Duodenal mucosa (tissue), 2 donors: ENCODE measurements around the gene SEMA7A.

ENCODE experiments used
- H3K27ac ChIP-seq: one replicate; pipeline ENCODE4 v1.7.0; 2013; ENCODE audit warnings: low read depth, low read length
- H3K27me3 ChIP-seq, 2 donors: one replicate each; pipeline ENCODE4 v1.7.0; 2013; ENCODE audit warnings: low read length in 2 of 2, control low read depth in 1 of 2; ENCODE audit not compliant: insufficient read depth in 2 of 2, control insufficient read depth in 1 of 2
- H3K36me3 ChIP-seq, 2 donors: one replicate each; pipeline ENCODE4 v1.7.0; 2013; ENCODE audit warnings: low read length in 2 of 2, control low read depth in 1 of 2; ENCODE audit not compliant: insufficient read depth in 2 of 2, control insufficient read depth in 1 of 2
- H3K4me1 ChIP-seq, 2 donors: one replicate each; pipeline ENCODE4 v1.7.0; 2013; ENCODE audit warnings: low read length in 2 of 2, control low read depth in 1 of 2; ENCODE audit not compliant: insufficient read depth in 2 of 2, control insufficient read depth in 1 of 2
- H3K4me3 ChIP-seq, 2 donors: one replicate each; pipeline ENCODE4 v1.7.0; 2013; ENCODE audit warnings: low read length in 2 of 2, low read depth in 1 of 2
- H3K9ac ChIP-seq, 2 donors: one replicate each; pipeline ENCODE4 v1.7.0; 2013; ENCODE audit warnings: low read length in 2 of 2, low read depth in 1 of 2
- H3K9me3 ChIP-seq, 2 donors: one replicate each; pipeline ENCODE4 v1.7.0; 2013; ENCODE audit warnings: low read length in 2 of 2, control low read depth in 1 of 2; ENCODE audit not compliant: control insufficient read depth in 1 of 2

The SEMA7A gene

DNA sequence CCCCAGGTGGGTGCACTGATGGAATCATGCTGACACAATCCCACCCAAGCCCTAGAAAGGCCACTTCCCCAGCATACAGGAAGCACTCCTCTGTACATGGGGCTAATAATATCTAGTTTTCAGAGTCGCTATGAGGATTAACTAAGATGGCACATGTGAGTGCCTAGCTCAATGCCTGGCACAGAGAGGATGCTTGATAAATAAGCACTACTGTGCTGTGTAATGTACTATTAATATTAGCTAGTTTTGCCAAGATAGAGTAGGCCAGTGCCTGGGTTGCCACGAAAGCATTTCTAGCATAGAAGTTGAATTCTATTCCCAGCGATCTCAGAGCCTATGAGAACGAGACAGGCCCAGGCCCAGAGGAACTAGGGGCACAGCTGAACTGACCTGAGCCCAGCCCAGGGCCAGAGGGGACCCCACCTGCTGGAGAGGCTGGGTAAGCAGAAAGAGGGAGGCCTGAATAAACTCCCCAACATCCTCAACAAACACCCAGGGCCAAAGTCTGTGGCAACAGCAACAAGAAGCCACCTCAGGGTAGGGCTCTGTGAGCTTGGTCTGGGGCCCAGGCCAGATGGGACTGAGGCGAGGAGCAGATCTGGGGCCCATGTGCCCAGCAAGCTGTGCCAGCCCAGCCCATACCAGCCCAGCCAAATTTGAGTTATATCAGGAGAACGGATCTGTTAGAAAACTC lies 7.6 kb upstream of the SEMA7A start:
- peaks cover 14 to 17% of the 10 kb centered on the region in 2 donors for H3K36me3 ChIP-seq
- no peak overlapping the region for H3K4me3 ChIP-seq
- H3K4me1 ChIP-seq, result no peaks in the 10 kb centered on the region
- H3K27me3 ChIP-seq, result no peaks in the 10 kb centered on the region
- H3K9me3 ChIP-seq, result no peaks in the 10 kb centered on the region
- H3K27ac ChIP-seq, result no peak overlapping the region
- no peak overlapping the region for H3K9ac ChIP-seq

DNA sequence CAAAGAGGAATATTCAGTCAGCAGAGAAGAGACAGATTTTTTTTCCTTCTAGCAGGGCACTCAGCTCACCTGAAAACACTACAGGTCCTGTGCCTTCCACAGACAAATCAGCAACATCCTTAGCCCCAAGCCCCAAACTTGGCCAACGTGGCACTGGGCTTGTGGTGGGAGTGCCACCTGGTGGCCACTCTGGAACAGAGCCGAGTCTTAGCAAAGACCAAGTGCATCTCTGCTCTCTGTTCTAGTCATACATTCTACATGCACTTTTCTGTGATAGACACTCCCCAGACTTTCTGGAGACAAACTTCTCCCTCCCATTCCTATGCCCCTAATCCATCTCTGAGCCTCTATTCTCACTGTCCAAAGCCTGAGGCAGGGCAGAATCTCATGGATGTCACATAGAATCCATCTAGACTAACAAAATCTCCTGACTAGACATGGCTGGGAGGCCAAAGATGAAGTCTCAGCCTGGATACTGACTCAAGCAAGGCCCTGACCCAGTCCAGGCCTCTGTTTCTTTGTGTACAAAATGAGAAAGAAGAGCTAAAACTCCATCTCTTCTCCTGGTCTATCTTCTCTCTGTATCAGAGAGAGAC lies 5.1 kb upstream of the SEMA7A start:
- Histone ChIP-seq H3K4me3 (no peak overlapping the region), H3K27me3 (no peaks in the 10 kb centered on the region), H3K9me3 (no peaks in the 10 kb centered on the region), H3K27ac (no peak overlapping the region), H3K4me1 (peaks cover 5 to 11% of the 10 kb centered on the region in 2 donors), H3K9ac (no peak overlapping the region), H3K36me3 (no peaks in the 10 kb centered on the region)

DNA sequence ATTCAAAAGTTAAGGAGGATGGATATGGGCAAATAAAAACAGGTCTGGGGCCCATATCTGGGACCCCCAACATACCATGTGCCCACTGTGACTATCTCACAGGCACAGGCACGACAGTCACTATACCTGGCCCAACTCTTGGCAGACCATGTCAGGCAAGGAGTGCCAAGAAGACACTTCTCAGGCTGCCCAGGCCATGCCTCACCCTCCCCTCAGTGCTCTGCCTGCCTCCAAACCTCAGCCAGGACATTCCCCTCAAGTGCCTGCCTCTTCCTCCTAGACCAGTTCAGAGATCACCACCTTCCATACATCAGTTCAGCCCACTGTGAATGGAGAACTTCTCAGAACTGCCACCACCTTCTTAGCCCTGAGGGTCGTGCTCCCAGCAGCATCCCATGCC lies 4.4 kb upstream of the SEMA7A start:
- Histone ChIP-seq H3K9me3 (no peaks in the 10 kb centered on the region), H3K4me1 (peaks cover 5 to 11% of the 10 kb centered on the region in 2 donors), H3K9ac (no peak overlapping the region), H3K36me3 (no peaks in the 10 kb centered on the region), H3K27ac (no peak overlapping the region), H3K4me3 (no peak overlapping the region), H3K27me3 (no peaks in the 10 kb centered on the region)

DNA sequence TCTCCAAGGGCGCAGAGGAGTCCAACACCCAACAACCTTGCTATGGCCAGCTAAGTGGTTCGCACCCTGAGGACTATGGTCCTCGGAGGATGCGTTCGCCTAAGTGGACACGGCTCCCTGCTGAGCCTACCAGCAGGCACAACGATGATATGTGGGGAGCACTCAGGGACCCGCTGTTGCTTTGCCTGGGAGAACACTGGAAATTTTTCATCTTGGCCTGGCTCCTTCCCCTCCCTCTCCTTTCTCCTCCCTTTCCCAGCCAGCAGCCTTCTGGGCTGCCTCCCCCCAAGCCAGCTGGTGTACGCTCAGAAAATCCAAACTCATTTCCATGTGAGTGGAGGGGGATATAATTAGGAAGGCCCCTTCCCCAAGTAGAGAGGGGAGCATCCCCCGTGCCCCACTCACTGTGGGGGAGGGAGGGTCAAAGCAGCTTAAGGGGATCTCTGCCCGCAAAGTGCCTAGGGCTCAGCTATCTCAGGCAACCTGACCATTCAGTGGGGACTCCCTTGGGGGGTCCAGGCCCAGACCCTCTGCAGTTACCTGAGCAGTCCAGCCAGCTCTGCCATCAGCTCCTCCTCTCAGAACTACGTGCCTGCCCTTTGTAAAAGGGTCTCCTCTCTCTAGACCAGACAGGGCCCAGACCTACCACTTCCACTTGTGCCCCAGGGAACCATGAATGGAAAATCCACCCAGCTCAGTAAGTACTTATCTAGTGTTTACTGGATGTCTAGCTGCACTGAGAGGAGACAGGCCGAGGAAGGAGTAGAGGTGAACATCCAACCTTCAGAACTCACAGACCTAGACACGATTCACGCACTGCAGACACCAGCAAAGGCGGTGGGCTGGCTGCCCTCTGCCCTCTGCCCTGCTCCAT lies 742 bp upstream of the SEMA7A start:
- Histone ChIP-seq H3K27ac (no peak overlapping the region), H3K9ac (peak overlapping the region in 1 of 2 donors; percentile 63), H3K27me3 (peaks cover 18 to 22% of the 10 kb centered on the region in 2 donors), H3K9me3 (no peaks in the 10 kb centered on the region), H3K4me3 (peak overlapping the region; percentile 59 to 72), H3K4me1 (peaks cover 5 to 16% of the 10 kb centered on the region in 2 donors), H3K36me3 (no peaks in the 10 kb centered on the region)

DNA sequence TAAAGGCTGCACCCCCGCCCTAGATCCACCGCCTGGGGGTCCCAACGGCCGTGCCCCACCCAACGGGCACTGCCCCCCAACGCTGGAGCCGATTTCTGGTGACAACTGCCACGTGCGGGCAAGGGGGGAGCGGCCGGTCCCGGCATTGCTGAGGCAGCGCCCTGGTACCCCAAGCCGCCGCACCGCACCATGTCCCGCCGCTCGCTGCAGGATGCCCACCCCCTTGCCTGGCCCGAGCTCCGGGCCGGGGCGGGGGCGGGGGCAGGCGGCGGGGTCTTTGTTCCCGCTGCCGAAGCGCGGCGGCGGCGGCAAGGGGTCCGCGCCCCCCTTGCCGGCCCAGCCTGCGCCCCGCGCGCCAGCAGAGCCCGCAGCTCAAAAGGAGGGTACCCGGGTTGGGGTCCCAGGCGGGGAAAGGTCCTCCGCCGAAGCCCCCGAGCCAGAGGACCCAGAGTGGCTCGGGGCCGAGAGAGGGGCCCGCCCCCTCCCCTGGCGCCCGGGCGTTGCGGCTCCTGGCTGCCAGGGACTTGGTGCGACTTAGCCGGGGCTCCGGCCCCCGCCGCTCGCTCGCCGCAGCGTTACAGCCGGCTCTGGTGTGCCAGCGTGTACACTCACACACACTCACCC lies 678 bp downstream of the SEMA7A start:
- H3K27me3 ChIP-seq, result peaks cover 18 to 22% of the 10 kb centered on the region in 2 donors
- peak overlapping the region in 1 of 2 donors; percentile 32 for H3K9ac ChIP-seq
- H3K4me1 ChIP-seq, result peaks cover 5 to 16% of the 10 kb centered on the region in 2 donors
- H3K27ac ChIP-seq, result no peak overlapping the region
- no peaks in the 10 kb centered on the region for H3K36me3 ChIP-seq
- peak overlapping the region; percentile 59 to 72 for H3K4me3 ChIP-seq
- no peaks in the 10 kb centered on the region for H3K9me3 ChIP-seq

DNA sequence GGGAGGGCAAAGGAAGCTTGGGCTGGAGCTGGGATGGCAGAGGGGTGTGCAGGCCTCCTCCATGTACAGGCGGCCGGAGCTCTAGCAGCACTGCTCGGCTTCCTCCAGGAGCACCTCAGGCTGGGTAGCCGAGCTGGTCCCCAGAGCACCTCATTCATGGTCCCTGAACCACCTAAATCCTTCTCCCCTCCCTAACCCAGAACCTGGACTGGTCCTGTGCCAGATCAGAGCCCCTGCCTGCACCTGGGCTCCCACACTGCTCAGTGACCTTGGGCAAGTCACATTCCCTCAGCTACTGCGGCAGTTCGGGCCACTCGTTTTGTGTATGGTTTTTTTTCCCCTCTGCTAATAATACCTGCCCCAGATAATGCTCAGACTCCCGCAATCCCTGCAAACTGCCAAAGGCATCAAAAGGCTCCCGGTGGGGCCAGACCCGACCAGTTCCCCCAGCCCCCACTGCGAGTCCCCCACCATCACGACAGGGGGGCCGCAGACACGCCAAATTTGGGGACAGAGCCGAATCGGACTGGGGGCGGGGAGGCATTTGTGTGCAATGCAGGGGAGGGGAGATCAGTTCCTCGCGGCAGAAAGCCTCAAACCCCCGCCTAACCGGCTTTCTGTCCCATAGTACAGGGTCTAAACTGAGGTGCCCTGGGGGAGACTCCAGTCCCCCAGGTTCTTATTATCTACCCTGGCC lies 1.3 kb downstream of the SEMA7A start:
- Histone ChIP-seq H3K9me3 (no peaks in the 10 kb centered on the region), H3K9ac (no peak overlapping the region), H3K27ac (no peak overlapping the region), H3K27me3 (peaks cover 18 to 22% of the 10 kb centered on the region in 2 donors), H3K4me3 (peak overlapping the region; percentile 32 to 54), H3K36me3 (no peaks in the 10 kb centered on the region), H3K4me1 (peaks cover 5 to 16% of the 10 kb centered on the region in 2 donors)

DNA sequence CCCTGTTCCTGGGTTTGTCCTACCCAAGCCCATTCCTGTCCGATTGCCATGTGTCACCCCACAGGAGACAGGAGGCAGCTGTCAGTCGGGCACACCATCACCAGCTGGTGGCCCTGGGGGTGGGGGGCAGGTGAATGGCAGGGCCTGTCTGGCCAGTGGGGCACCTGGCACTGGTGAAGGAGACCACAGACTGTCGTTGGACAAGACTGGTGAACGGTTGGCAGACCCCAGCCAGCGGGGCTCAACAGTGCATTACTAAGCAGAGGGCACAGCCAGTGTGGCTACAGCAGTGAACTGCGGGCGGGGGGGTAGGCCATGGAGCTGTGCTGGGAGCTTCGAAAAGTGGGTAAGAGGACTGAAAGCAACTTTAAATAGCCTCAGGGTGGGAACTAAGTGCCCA lies 2.1 kb downstream of the SEMA7A start:
- H3K27ac ChIP-seq, result no peak overlapping the region
- H3K9ac ChIP-seq, result no peak overlapping the region
- H3K4me1 ChIP-seq, result peaks cover 5 to 16% of the 10 kb centered on the region in 2 donors
- H3K4me3 ChIP-seq, result no peak overlapping the region
- H3K36me3 ChIP-seq, result no peaks in the 10 kb centered on the region
- H3K9me3 ChIP-seq, result no peaks in the 10 kb centered on the region
- H3K27me3 ChIP-seq, result peaks cover 18 to 22% of the 10 kb centered on the region in 2 donors

DNA sequence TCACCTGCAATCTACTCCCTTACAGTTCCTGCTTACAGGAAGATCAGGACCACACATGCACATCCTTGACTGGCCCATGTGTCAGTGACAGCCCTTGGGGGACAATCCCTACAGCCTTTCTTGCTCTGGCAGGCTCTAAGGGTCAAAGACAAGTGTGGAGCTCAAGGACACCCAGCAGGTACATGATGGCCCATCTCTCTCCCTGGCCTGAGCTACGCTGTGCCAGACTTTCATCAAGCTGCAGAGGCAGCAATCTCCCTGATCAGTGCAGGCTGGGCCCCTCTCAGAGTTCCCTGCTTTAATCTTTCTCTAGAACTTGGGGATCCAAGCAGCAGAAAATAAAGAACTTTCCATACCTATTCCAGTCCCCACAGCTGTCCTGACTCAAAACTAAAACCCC lies 2.6 kb downstream of the SEMA7A start:
- Histone ChIP-seq H3K27me3 (peaks cover 18 to 22% of the 10 kb centered on the region in 2 donors), H3K27ac (no peak overlapping the region), H3K9me3 (no peaks in the 10 kb centered on the region), H3K36me3 (no peaks in the 10 kb centered on the region), H3K4me3 (peak overlapping the region in 1 of 2 donors; percentile 17), H3K4me1 (peaks cover 5 to 16% of the 10 kb centered on the region in 2 donors), H3K9ac (no peak overlapping the region)

DNA sequence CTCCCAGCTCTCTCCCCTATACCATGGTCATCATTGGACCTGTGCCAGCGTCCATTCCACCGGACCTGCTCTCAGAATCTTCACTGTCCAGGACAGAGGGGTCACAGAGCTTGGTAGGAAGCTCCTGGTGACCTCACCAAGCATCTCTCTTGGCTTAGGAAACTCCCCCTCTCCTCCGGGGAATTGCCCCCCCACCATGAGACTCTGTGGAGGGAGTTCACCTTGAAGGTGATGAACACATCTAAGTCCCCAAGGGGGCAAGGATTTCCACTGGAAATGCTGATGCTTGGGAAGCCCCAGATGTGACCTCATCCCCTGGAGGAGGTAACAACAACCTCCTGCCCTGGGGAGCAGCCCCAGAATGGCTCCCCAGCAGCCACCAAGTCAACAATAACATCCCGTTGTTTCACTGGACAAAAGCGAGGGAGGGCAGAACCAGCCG lies 3.2 kb downstream of the SEMA7A start:
- peaks cover 5 to 16% of the 10 kb centered on the region in 2 donors for H3K4me1 ChIP-seq
- H3K27me3 ChIP-seq, result peaks cover 18 to 22% of the 10 kb centered on the region in 2 donors
- no peak overlapping the region for H3K9ac ChIP-seq
- H3K27ac ChIP-seq, result no peak overlapping the region
- no peaks in the 10 kb centered on the region for H3K36me3 ChIP-seq
- H3K9me3 ChIP-seq, result no peaks in the 10 kb centered on the region
- H3K4me3 ChIP-seq, result no peak overlapping the region
